PFSK-1 (cell line): ENCODE data around the gene RPS4Y2.

Experiments
- FOXP2 ChIP-seq: optimal IDR thresholded peaks from 2 replicates; pipeline ENCODE3; 2011; ENCODE audit warnings: borderline replicate concordance, control low read depth, inconsistent platforms; ENCODE audit not compliant: insufficient read depth; ENCODE audit errors: extremely low read length, extremely low read depth
- POLR2AphosphoS5 ChIP-seq: IDR thresholded peaks from 2 replicates; pipeline ENCODE4 v1.6.1; 2012; ENCODE audit warnings: low read depth, mild to moderate bottlenecking, control low read depth, low read length, moderate library complexity
- REST ChIP-seq, 2 experiments: IDR thresholded peaks; 2 replicates each; pipeline versions ENCODE4 v1.6.1 to v1.8.0; 2011 to 2012; ENCODE audit warnings: low read depth in 2 of 2, low read length in 2 of 2, control low read depth in 1 of 2, inconsistent platforms in 1 of 2, mild to moderate bottlenecking in 1 of 2, moderate library complexity in 1 of 2; ENCODE audit not compliant: insufficient read depth in 1 of 2
- SIN3A ChIP-seq: IDR thresholded peaks from 2 replicates; pipeline ENCODE4 v1.6.1; 2012; ENCODE audit warnings: mild to moderate bottlenecking, low read length, moderate library complexity, borderline replicate concordance; ENCODE audit not compliant: insufficient read depth
- TAF1 ChIP-seq: IDR thresholded peaks from 2 replicates; pipeline ENCODE4 v1.6.1; 2012; ENCODE audit warnings: low read length, control low read depth, borderline replicate concordance; ENCODE audit not compliant: insufficient read depth

- TF ChIP-seq POLR2AphosphoS5 (no peak), TAF1 (no peak), REST (IDR thresholded peaks at IDR 0.05; ENCODE audit: insufficient read depth in 1 of 2, low read depth in 2 of 2, low read length in 2 of 2) (no peak), FOXP2 (no peak), SIN3A (no peak)
These were observed 8.0 kb downstream of the RPS4Y2 start for GRCh38 chrY:20763869-20764268.
